NCI-H1694 treated with DMSO at 0.1 percent for 48 hours (cell line): ENCODE results near the gene DNAJA3.

Experiments used
- DNase-seq: peaks from one replicate; lab custom pipeline; 2025; lab: John Stamatoyannopoulos, UW

The DNAJA3 gene

DNA sequence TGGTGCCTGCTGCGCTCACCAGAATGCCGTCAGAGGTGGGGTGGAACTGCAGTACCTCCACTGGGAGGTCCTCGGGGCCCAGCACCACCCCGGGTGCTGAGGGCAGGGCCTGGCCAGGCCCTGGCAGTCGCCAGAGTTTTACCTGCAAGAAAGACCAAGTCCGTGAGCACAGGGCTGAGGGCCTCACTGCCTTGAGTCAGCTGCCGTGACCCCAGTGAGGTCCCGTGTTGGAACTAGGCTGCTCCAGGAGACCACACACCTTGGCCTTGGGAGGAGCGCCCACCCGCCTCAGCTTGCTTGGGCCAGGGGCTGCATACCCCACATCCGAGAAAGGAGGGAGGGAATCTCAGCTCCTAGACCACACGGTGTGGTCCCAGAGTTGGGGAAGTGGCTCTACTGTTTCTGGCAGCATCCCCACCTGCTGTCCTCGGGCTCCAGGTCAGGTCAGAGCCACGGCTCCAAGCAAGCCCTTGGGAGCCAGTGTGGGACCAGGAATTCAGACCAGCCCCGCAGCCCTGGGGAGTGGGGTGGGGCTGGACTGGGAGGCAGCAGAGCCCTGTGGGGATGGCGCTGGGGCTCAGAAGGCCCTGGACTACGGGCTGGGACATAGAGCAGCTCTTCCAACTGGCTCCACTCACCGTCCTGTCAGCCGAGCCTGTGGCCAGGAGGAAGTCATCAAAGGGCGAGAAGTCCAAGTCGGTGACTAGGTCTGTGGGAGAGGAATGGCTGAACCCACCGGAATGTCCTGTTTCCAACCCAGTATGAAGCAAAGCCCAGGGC, 17.9 kb upstream of the DNAJA3 start:
- no peak for DNase-seq

GRCh38 chr16:4408323-4408690, 17.4 kb upstream of the DNAJA3 start:
- no peak for DNase-seq

- peak; percentile 58 for DNase-seq
Observed at GRCh38 chr16:4409081-4409932, 16.4 kb upstream of the DNAJA3 start.

- peak; percentile 66 for DNase-seq
Observed at GRCh38 chr16:4410335-4411075, 15.2 kb upstream of the DNAJA3 start.

GRCh38 chr16:4411684-4412083, 14.0 kb upstream of the DNAJA3 start:
- DNase-seq = no peak

GRCh38 chr16:4412159-4412558, 13.5 kb upstream of the DNAJA3 start:
- DNase-seq = no peak

- DNase-seq = no peak
Observed at GRCh38 chr16:4412854-4413253, 12.8 kb upstream of the DNAJA3 start.

- DNase-seq = no peak
Observed at GRCh38 chr16:4414187-4414917, 11.3 kb upstream of the DNAJA3 start.

- DNase-seq = no peak
Observed at GRCh38 chr16:4415538-4416199, 10.0 kb upstream of the DNAJA3 start.

- DNase-seq = peak; percentile 73
Observed at GRCh38 chr16:4416200-4417032, 9.3 kb upstream of the DNAJA3 start, which contains the start of gene CORO7. Gene CORO7, minus strand, starts transcription at chr16:4416596. Its CDS starts 78 bp downstream, at chr16:4416518.

DNA sequence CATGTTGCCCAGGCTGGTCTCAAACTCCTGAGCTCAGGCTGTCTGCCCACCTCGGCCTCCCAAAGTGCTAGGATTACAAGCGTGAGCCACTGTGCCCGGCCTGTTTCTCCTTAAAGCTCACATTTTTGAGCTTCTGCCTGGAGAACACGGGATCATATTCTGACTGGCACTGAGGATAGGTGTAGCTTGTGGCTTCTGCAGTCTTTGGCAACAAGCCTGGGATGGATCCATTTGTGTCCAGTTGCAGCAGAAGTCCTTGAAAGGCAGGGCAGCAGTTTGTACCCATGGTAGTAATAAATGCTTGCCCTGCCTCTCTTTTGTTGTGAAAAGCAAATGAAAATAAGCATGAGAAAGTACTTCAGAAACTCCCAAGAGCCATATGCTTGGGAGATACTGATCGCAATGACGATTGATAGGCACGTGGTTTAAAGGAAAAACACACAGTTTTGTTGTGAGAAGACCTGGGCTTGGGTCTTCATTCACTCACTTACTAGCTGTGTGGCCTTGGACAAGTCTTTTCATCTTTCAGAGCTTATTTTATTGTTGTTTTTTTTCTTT, 6.2 kb upstream of the DNAJA3 start:
- DNase-seq = no peak

DNA sequence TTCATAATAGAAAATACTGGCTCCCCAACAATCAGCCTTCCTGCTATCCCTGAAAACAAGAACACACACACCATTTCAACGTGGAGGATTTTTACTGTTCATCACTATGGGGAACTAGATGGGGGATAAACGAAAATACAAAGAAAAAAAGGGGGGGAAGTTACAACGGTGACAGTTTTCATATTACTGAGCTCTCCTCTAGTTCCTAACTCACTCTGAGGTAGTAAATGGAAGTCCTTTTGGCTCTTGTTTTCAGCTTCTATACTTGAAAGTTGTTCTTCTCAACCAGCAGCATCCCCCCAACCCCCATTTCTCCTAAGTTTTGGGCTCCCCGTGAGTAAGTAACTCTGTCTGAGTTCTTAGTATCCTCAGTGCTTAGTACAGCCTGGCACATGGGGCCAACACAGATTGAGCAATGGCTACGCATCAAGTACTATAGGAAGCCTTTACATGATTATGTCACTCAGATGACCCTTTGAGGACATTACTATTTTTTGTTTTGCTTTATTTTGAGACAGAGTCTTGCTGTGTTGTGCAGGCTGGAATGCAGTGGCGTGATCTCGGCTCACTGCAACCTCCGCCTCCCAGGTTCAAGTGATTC, 5.1 kb upstream of the DNAJA3 start:
- no peak for DNase-seq

GRCh38 chr16:4426021-4426684, 485 bp downstream of the DNAJA3 start:
- DNase-seq = no peak

- no peak for DNase-seq
Observed at GRCh38 chr16:4426722-4427372, 1.2 kb downstream of the DNAJA3 start.

DNA sequence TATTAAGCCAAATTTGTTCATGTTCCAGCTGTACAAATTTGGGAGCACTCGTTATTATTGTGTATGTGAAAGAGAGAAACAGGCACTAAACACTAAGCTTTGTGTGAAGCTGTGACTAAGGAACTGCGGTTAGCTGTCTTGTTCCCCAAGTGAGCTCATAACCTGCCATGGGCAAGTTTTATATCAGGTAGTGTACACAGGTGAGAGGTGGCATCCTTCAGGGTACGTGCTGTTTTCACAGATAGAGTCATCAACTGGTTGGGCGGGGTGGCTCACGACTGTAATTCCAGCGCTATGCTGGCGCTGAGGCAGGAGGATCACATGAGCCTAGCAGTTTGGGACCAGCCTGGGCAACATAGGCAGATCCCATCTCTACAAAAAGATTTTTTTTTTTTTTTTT, 2.8 kb downstream of the DNAJA3 start:
- no peak for DNase-seq

DNA sequence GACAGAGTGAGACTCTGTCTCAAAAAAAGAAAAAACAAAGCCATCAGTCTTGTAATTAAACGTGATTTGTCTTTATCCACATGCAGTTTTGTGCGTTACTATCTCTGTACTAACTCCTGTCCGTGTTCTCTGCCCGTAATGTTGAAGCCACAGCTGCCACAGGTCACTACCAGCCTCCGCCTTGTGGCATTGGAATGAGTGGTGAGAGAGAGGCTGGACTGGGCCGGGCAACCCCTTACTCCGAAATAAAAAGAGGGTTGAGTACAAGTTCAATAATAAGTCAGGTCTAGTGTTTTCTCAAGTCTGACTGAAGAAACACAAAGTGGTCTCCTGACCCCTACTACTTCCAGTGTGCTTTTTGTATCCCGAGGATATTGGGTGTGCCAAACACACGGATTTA, 5.4 kb downstream of the DNAJA3 start:
- DNase-seq = no peak

DNA sequence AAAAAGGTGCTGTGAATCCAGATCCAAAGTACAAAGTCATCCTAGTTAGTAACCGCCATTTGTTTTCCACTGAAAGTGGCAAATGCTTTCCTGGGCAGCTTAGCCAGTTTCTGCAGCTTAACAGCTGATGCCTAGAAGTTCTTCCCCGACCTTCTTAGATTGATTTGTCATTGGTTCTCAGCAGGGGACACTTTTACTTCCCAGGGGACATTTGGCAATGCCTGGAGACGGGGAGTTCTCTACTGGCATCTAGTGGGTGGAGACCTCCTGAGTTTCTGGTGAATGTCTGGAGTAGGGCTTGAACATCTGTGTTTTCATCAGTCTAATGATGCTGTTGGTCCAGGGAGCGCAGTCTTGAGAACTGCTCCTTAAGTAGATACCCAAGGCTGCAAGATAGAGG, 7.6 kb downstream of the DNAJA3 start:
- no peak for DNase-seq
